DMS114 treated with DMSO at 0.1 percent for 48 hours (cell line): ENCODE measurements around the gene KRTAP10-1.

Experiments used
- DNase-seq: peaks from one replicate; lab custom pipeline; 2025; ENCODE audit not compliant: unreplicated experiment; lab: John Stamatoyannopoulos, UW

KRTAP10-1 gene

DNA sequence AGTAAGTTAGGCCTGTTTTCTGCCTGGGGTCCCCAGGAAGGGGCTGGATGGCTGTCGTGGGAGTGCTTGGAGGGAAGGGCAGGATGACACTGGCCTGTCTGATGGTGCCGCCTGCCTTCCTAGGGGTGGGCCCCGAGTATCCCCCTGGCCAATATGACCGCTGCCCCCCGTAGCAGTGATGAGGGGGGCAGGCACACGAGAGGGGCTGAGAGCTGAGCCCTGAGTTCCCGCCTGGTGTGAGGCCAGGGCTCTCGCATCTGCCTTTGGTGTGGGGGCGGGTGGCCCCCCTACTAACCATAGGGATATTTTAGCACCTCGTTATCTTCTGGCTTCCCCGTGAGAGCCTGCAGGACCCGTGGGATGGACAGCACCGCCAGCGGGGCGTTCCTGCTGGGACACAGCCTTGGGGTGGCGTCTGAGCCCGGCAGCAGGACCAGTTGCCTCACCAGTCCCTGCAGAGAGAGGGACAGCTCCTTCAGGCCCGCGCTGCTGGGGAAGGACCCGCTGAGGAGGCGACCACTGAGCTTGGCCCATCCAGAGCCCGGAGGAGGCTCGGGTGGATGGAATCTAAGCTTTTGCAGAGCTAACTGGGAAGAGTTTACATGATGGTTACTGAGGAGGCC lies 10.4 kb downstream of the KRTAP10-1 start:
- no peak for DNase-seq

DNA sequence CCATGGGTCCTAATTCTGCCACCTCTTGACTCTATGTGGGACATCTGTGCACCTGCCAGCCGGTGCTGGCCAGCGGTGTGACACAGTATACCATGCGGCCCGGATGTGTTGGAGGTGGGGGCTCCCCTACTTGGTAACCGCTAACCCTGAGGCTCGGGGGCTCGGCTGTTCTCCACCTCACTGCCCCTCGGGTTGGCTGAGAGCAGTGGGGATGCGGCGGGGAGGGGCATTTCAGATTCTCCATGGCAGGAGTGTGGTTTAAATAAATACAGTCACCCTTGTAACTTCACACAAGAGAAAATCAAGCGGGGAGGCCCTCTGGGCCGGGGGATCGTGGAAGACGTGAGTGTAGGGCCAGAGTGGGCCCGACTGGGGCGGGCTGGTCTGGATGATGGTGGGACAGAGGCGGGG lies 11.0 kb downstream of the KRTAP10-1 start:
- DNase-seq: no peak

DNA sequence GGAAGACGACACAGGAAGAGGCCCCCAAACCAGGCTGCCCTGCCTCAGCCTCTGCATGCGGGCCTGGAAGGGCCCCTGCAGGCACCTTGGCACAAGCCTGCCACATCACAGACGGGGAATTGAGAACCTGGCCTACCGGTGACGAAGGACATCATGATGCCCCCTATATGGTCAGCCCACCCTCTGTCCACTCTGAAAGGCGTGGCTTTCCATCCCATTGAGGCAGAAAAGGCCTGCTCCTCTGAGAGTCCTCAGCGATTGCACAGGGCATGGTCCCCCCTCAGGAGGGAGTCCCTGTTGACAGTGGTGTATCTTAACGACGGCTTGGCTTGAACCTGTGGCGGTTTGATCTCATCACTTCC lies 11.4 kb downstream of the KRTAP10-1 start:
- no peak for DNase-seq

DNA sequence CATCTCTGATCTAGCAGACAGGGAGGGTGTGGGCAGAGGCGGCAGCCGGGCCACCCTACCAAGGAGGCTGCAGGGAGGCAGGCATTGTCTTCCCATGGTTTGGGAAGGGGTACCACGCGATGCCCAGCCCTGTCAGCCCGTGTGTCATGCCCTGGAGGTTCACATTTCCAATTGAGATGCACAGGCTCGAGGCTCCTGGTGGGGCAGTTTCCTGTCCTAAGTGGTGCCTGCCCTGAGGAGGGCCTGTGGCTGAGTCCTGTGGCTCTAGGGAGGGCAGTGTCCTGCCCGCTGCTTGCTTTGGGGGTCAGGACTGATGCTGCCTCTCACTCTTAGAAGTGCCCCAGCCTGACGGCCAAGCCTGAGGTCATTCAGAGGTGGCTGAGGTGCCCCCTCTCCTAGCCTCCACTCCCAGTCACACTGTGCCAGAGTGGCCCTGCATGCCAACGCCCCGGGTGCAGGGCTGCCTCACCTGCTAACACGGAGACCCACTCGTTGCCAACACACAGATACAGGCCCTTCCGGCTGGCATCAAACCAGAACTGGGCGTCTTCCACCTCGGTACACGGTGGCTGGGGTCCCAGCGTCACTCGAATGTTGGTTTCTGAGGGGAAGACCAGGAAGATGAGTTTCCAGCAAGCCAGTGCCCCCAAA lies 11.9 kb downstream of the KRTAP10-1 start:
- DNase-seq: no peak

DNA sequence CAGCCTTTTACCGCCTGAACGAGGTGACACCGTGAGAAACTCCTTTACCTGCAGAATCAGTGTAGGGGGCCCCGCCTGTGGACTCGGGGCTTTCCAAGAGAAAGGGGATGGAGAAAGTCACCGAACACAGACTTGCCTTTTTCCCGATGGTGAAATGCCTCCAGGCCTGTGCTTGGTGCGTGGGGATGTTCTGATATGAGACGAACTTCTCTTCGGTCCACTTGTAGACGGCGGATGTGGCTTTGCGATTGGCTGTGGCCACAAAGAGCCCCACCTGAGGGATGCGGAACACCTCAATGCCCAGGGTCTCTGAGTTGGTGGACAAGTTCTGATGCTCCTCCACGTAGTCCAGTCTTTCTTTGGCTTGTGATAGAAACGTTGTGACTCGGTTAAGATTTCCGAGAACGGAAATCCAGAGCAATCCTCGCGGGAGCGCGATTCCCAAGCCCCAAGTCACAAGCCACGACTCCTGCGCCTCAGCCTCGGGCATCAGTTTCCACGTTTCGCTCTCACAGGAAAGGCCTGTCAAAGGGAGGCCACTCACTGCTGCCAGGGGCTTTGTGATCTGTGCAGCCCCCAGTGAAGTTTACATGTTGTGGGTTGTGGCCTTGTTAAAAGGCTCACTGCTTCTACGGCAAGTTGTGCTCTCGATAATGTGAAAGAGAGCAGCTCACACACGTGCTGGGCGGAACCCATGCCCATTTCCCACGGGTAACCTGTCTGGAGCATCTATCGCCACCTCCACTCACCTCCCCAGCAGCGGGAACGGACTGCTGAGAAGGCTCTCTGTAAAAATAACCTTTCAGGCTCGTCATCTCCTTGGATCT lies 12.6 kb downstream of the KRTAP10-1 start:
- DNase-seq: no peak

DNA sequence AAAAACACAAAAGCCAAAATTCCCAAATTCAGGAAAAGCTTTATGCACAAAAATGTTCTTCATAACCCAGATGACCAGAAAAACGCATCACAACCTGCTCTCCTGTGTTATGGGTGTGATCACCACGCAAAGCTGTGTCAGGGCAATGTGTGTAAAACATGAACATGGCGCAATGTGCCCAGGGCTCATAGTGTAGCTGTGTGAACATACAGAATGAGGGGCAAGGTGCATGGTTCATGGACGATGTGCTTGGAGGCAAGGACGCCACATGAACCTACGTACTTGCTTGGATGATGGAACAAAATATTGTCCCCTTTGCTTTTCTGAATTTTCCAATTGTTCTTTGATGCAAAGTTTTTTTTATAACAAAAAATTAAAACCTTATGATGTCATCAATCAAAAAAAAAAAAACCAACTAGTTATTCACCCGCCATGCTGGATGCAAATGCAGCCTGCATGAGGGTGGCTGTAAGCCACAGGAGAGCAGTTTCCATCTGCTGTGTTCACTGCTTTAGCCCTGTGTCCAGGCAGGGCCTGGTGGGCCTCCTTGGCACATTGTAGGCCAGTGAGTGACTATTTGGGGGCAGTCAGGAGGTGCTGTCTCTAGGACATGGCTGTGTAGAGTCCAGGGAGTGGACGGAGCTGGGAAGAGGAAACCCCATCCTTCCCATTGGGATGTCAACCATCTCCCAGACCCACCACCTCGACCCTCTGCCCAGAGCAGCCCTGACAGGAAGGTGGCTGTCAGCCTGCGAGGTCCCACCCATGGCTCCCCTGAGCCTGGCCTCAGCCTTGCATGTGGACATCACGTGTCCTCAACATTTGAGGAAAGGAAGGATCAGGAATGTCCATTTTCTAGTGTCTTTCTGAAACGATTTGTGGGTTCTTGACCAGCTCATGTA lies 13.6 kb downstream of the KRTAP10-1 start:
- DNase-seq: no peak

DNA sequence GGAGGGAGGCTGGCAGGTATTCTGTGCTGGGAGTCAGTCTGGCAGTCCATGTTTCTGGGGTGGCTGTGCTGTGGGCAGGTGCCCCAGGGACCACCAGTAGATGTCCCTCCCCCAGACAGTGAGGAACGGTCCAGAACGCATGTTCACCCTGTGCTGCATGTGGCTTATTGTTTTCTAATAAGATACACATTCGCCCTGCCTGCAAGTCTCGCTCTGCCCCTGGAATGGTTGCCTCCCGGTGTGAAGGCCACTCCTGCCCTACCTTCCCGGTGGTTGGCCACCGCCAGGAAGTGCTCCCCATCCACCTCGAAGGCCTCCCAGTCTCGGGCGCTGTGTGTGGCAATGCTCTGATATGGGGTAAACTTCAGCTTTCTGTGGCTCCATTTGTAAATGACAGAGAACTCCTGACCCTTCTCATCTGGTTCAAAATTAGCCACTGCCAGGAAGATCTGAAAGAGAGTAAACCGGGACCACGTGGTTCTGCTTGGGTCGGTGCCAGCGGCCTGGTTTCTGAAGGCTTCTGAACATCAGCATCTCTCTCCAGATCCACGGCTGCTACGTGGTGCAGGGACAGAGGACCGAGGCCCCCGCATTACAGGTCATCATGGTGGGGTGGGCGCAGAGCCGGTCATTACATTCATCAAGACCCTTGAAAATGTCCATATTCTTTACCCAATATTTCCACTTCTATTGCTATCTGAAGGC lies 14.5 kb downstream of the KRTAP10-1 start:
- no peak for DNase-seq

DNA sequence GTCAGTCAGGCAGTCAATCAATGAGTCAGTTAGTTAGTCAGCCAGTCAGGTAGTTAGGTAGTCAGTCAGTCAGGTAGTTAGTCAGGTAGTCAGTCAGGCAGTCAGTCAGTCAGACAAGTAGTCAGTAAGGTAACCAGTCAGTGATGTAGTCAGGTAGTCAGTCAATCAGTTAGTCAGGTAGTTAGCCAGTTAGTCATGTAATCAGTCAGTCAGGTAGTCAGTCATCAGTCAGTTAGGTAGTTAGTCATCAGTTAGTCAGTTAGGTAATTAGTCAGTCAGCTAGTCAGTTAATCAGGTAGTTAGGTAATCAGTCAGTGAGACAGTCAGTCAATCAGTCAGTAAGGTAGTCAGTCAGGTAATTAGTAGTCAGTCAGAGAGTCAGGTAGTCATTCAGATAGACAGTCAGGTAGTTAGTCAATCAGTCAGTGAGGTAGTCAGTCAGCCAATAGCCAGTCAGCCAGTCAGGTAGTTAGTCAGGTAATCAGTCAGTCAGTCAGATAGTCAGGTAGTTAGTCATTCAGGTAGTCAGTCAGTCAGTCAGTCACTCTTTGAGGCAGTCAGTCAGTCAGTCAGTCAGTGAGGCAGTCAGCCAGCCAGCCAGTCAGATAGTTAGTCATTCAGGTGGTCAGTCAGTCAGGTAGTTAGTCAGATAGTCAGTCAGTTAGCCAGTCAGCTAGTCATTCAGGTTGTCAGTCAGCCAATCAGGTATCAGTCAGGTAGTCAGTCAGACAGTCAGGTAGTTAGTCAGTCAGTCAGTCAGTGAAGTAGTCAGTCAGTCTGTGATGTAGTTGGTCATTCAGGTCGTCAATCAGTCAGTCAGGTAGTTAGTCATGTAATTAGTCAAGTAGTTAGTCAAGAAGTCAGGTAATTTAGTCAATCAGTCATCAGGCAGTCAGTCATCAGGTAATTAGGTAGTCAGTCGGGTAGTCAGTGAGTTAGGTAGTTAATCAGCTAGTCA lies 15.3 kb downstream of the KRTAP10-1 start:
- no peak for DNase-seq

DNA sequence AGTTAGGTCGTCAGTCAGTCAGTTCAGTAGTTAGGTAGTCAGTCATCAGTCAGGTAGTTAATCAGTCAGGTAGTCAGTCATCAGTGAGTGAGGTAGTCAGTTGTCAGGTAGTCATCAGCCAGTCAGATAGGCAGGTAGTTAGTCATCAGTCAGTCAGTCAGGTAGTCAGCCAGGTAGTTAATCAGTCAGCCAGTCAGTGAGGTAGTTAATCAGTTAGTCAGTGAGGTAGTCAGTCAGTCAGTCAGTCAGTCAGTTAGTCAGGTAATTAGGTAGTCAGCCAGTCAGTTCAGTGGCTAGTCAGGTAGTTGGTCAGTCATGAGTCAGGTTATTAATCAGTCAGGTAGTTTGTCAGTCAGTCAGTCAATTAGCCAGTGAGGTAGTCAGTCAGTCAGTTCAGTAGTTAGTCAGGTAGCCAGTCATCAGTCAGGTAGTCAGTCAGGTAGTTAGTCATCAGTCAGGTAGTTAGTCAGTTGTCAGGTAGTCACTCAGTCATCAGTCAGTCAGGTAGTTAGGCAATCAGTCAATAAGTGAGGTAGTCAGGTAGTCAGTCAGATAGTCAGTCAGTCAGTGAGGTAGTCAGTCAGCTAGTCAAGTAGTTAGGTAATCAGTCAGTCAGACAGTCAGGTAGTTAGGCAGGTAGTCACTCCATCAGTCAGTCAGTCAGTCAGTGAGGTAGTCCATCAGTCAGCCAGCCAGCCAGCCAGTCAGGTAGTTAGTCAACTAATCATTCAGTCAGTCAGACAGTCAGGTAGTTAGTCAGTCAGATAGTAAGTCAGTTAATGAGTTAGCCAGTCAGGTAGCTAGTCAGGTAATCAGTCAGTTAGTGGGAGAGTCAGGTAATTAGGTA lies 16.2 kb downstream of the KRTAP10-1 start:
- DNase-seq: no peak

DNA sequence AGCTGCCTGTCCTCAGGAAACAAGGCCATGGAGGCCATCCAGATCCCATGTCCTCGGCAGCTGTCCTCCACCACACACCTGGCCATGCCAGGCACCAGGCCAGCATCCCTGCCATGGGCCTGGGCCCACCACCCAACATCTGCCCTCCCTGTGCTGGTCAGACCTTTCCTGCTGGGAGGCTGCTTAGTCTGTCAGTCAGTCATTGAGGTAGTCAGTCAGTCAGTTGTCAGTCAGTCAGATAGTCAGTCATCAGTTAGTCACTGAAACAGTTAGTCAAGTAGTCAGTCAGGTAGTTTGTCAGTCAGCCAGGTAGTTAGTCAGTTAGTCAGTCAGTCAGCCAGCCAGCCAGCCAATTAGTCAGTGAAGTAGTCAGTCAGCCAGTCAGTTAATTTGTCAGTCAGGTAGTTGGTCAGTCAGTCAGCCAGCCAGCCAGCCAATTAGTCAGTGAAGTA lies 17.2 kb downstream of the KRTAP10-1 start:
- no peak for DNase-seq

DNA sequence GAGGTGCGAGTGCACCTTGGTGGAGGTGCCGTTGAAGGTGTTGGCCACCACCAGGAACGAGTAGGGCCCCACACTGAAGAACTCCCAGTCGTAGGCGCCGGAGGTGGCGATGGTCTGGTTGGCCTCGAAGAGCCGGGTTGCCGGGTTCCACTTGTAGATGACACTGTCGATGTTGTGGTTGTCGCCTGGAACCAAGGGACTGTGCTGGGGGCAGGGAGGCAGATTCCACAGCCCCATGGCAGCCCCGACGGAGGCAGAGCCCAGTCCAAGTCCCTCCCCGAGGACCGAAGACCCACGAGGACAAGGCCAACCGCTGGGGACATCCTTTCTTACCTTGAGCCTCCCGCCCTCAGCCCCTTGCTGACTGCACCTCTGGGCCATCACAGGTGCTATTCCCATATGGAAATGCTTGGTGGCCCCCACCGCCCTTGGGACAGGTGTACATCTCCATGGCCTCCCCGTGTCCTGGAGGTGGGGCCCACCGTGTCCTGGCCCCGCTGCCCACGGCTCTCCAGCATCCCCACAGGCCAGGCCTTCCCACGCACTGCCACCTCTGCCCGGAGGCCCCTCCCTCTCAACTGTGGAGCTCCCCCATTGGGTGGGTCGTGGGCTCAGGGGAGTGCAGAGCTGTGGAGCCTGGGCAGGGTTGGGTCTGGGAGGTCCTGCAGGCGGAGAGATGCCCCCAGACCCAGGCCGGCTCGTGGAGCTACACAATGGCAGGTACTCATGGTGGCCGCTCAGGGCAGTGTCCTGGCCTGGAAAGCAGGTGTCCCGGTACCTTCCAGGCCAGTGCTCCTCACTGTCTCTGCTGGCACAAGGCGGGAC lies 17.9 kb downstream of the KRTAP10-1 start:
- no peak for DNase-seq

DNA sequence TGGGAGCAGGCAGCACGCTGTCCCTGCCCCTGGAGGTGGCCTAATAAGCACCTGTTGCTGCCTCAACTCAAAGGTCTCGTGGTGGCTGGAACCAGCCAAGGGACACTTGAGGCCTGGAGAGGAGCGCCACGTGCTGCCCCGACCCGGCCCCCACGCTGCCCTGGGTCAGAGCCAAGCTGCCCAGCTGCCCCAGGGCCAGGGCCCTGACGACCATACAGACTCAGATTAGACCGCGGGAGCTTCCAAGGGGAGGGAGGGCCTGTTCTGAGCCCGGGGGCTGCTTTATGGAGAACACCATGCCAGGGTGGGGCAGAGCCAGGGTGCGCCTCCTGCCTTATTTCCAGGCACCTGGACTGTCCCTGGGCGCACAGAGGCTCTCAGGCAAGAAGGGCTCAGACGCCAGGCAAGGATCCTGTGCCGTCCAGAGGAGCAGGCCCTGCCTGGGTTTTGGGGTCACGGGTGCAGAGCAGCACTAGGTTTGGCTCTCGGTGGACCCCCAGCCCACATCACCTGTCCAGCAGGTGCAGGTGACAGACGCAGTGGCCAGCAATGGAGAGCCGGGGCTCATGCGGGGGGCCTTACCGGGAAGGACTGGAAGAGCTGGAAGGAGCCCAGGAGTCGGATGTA lies 18.6 kb downstream of the KRTAP10-1 start:
- no peak for DNase-seq

DNA sequence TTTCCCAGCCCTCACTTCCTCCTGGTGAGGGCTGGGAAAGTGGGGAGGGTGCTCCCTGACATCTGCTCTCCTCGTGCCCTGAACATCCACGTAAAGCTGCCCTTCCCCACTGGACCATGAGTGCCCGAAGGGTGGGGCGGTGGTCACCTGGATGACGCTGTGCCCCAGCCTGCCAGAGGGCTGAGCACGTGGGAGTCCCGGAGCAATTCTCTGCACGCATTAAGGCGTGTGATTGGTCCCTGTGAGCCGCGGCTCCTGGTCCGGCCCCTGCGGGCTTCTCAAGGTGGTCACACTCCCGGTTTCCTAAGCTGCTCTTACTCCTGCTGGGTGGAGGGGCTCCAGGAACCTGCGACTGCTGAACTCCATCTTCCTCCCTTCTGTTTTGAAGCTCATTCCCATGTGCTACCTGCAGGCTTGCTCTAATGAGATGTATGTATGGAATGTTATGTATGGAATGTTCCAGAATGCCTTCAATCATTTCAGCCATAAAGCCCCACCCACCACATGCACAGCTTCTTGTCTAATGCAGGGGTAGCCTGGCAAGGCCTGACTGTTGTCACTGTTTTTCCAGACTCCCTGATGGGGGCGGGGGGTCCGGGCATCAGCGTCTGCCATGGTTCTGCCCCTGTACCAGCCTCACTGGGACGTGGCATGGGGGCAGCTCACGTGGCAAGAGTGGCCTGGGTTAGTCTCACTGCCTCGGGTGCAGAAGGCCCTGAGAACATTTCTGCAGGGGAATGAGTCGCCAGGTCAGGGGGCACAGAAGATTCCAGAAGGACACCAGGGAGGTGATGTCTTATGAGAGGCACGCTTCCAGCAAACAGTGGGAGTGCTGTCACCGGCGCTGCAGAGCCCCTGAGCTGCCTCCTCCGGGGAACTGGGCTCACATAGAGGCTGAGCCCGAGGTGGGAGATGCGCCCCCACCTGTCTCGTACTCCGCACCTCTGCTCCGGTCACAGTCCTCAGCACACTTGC lies 19.4 kb downstream of the KRTAP10-1 start:
- no peak for DNase-seq

DNA sequence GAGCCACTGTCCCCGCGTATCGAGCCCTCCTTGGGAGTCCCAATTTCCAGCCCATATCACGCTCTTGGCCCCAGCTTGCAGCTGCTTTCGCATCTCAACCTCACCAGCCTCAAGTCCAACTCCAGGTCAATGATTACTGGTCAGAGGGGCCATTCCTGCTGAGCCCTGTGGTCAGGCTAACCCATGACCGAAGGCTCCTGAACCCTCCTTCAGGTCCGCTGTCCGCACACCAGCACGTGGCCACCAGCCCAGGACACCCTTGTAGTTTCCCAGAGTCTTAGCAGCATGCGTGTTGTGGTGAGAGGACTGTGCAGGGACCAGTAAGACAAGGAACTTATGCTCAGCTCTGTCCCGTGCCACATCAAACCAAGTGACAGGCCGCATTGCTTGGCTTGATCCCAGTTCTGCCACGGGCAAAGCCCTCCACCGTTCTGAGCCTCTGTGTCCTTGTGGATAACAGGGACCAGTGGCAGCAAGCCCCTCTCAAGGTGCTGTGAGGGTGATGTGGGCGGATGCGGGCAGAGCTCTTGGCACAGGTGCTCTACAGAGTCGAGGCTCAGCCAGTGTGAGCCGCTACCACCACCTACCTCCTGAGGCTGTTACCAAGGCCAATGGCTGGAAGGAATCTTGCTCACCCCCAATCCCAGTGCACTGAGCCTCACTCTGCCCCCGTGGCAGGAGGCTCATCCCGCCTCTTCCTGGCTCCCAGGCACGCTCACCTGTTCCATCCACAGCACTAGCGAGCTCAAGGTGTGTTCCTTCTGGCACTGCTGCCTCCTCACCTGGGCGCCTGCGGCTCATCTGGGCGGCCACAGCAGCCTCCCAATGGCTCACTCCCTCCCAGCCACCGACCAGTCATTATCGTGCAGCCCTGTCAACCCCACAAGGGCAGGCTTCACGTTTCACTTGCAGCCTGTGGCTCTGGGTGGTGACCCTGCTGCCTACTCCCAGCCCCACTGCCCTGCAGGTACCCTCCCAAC lies 20.4 kb downstream of the KRTAP10-1 start:
- no peak for DNase-seq

DNA sequence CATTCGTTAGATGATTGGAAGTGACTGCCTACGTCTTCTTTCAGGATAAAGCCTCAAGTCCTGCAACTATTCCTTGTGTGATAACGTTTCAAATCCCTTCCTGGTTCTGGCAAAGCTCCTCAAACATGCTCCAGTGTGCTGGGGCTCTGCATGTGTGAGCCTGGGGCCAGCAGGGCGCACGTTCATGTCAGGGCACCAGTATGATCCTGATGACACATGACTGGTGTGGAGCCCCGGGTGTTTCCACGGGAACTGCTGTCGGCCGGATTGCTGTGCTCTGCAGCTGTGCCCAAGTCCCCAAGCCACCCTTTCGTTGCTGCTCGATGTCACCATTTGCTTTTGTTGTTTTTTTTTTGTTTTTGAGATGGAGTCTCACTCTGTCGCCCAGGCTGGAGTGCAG lies 21.3 kb downstream of the KRTAP10-1 start:
- DNase-seq: no peak
